Progenitor cell of endocrine pancreas (in vitro differentiated cells): ENCODE results near the gene HCN2. TPM values are rescaled to one million over a fixed set of nuclear protein-coding genes. Genes with fewer than 3 reads are reported as not detected.

Experiments used
- DNase-seq: peaks from one replicate; pipeline ENCODE4 v3.0.0; 2021; ENCODE audit warnings: low spot score; ENCODE audit not compliant: unreplicated experiment
- H3K27ac Mint-ChIP-seq: 2 replicates; pipeline ENCODE4 v1.8.0; 2021; ENCODE audit warnings: mild to moderate bottlenecking, moderate library complexity, mixed read lengths
- H3K27me3 Mint-ChIP-seq: 2 replicates; pipeline ENCODE4 v1.8.0; 2021; ENCODE audit warnings: mixed read lengths
- H3K36me3 Mint-ChIP-seq: 2 replicates; pipeline ENCODE4 v1.8.0; 2022; ENCODE audit warnings: mixed read lengths; ENCODE audit not compliant: insufficient read depth
- H3K4me1 Mint-ChIP-seq: 2 replicates; pipeline ENCODE4 v1.8.0; 2021; ENCODE audit warnings: low read depth, mixed read lengths
- H3K4me3 Mint-ChIP-seq: 2 replicates; pipeline ENCODE4 v1.8.0; 2021; ENCODE audit warnings: low read depth, mild to moderate bottlenecking, moderate library complexity, mixed read lengths
- H3K9me3 Mint-ChIP-seq: 2 replicates; pipeline ENCODE4 v1.8.0; 2021; ENCODE audit warnings: low read depth, mixed read lengths
- CTCF ChIP-seq: fragments of 200-600 bp; sonication (generic); IDR thresholded peaks from one replicate; pipeline ENCODE4 v1.5.0; 2021; ENCODE audit warnings: antibody characterized with exemption, mild to moderate bottlenecking; ENCODE audit not compliant: unreplicated experiment
- total RNA-seq: library from RNA; stranded (reverse); gene quantifications from 2 replicates; pipeline ENCODE4 v1.2.1, GENCODE V29; 2021

The HCN2 gene
- total RNA-seq, 1 donor from 2014 or later: 0.34 TPM

- H3K9me3 Mint-ChIP-seq: no peaks in the 10 kb centered on the region
- H3K27me3 Mint-ChIP-seq: no peaks in the 10 kb centered on the region
- no peaks in the 10 kb centered on the region for H3K36me3 Mint-ChIP-seq
- DNase-seq: no peak
- H3K4me1 Mint-ChIP-seq: no peaks in the 10 kb centered on the region
- H3K27ac Mint-ChIP-seq: no peak overlapping the region
- H3K4me3 Mint-ChIP-seq: no peak overlapping the region
- no peak for TF ChIP-seq CTCF
These were observed 63.7 kb downstream of the HCN2 start for GRCh38 chr19:653425-653824.

GRCh38 chr19:655691-656090, 66.0 kb downstream of the HCN2 start:
- Mint-ChIP-seq H3K4me3 (no peak overlapping the region), H3K9me3 (no peaks in the 10 kb centered on the region), H3K27ac (no peak overlapping the region), H3K27me3 (no peaks in the 10 kb centered on the region), H3K36me3 (no peaks in the 10 kb centered on the region), H3K4me1 (peaks cover 3% of the 10 kb centered on the region)
- TF ChIP-seq CTCF: no peak
- DNase-seq: no peak

GRCh38 chr19:656751-657559, 67.3 kb downstream of the HCN2 start:
- no peaks in the 10 kb centered on the region for H3K9me3 Mint-ChIP-seq
- TF ChIP-seq CTCF: no peak

GRCh38 chr19:657611-658010, 67.9 kb downstream of the HCN2 start:
- Mint-ChIP-seq H3K4me1 (peaks cover 16% of the 10 kb centered on the region), H3K9me3 (no peaks in the 10 kb centered on the region), H3K4me3 (no peak overlapping the region), H3K27ac (no peak overlapping the region), H3K36me3 (no peaks in the 10 kb centered on the region), H3K27me3 (no peaks in the 10 kb centered on the region)
- DNase-seq: no peak
- TF ChIP-seq CTCF: no peak

More at GRCh38 chr19:656751-657559, 67.3 kb downstream of the HCN2 start:
- DNase-seq: no peak
- H3K27me3 Mint-ChIP-seq: no peaks in the 10 kb centered on the region
- no peaks in the 10 kb centered on the region for H3K36me3 Mint-ChIP-seq
- H3K27ac Mint-ChIP-seq: peak overlapping the region; percentile 71
- no peak overlapping the region for H3K4me3 Mint-ChIP-seq
- peaks cover 15% of the 10 kb centered on the region for H3K4me1 Mint-ChIP-seq

GRCh38 chr19:658059-658839, 68.6 kb downstream of the HCN2 start:
- Mint-ChIP-seq H3K4me1 (peaks cover 16% of the 10 kb centered on the region), H3K36me3 (no peaks in the 10 kb centered on the region), H3K27me3 (no peaks in the 10 kb centered on the region), H3K27ac (no peak overlapping the region), H3K4me3 (no peak overlapping the region), H3K9me3 (no peaks in the 10 kb centered on the region)
- no peak for TF ChIP-seq CTCF
- DNase-seq: no peak
